CD4-positive, alpha-beta T cell treated with Interleukin-17A for 1 hour (primary cell): ENCODE measurements around the gene ZFAND3.

Source experiments
- DNase-seq: peaks from one replicate; pipeline ENCODE4 v3.0.0-alpha.2; 2020

ZFAND3 gene

DNA sequence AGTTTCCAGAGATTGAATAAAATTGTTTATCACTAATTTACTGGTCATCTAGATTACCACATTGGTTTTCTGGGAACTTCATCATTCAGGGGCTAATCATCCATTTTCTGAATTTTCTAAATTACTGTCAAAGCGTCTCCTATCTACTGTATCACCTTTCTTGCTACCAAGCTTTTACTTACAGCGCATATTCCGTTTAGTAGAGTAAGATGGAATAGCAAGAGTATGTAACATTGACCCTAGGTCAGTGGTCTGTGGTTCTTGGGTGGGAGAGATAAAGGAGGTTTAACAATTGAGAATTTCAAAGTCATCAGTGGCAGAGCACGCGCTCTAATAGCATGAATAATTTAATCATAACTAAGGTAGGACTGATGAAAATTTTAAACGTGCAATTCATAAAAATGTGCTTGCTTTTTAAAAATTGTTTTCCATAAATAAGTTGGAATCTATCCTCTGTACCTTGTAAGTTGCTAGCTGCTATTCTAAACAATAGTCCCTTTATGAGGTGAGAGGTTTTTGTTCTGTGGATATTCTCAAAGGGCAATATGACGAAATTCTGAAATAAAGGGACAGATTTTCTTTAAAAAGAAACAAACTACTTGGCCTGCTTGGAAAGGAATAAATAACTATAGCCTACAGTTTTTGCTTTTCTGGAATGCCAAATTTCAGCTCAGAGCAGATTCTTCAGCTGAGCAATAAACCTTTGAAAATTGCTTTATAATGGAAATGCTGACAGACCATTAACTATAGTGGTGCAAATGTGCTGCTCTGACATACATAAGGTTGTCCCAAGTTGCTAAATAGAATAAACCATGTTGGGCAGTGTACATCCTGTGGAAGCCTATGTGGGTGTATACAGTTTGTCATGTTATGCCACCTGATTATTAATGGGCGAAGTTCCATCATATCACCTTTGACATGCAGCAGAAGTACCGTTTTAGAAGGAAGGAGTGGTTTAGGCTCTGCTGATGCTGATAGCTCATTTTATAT, 84.1 kb downstream of the ZFAND3 start:
- no peak for DNase-seq

DNA sequence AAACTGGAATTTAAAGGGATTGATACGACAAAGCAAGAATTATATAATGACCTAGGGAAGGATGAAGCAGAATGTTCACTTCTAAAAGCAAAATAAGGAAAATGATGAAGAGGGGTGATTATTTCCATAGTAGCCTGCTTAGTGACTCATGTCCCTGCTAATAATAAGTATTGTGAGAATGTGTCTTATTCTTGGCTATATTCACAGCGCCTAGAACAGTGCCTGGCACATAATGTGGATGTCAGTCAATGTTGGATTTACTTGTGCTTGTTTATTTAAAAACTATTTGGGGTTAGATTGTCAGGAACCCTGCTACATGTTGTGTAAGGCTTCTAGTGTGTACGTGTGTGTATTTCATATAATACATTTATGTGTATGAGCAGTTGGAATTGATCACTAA, 85.1 kb downstream of the ZFAND3 start:
- DNase-seq: no peak

DNA sequence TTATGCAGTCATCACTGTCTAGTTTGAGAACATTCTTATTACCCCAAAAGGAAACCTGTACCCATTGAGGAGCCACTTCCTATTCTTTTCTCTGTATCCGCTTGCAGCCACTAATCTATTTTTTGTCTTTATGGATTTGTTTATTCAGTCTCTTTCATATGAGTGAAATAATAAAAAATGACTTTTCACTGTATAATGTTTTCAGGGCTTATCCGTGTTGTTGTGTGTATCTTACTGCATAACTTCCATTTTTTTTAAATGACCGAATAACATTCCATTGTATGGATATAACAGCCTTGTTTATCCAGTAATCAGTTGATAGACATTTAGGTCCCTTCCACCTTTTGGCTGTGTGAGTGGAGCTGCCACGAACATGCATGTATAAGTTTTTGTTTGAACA, 86.6 kb downstream of the ZFAND3 start:
- no peak for DNase-seq

DNA sequence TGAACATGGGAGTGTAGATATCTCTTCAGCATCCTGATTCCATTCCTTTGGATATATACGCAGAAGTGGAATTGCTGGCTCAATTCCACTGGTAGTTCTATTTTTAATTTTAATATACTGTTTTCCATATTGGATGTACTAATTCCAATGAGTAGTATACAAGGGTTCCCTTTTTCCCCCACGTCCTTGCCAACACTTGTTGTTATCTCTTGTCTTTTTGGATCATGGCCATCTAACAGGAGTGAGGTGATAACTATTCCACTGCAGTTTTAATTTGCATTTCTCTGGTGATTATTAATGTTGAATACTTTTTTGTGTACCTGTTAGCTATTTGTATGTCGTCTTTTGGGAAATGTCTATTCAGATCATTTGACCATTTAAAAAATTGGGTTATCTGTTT, 91.5 kb downstream of the ZFAND3 start:
- DNase-seq: no peak

DNA sequence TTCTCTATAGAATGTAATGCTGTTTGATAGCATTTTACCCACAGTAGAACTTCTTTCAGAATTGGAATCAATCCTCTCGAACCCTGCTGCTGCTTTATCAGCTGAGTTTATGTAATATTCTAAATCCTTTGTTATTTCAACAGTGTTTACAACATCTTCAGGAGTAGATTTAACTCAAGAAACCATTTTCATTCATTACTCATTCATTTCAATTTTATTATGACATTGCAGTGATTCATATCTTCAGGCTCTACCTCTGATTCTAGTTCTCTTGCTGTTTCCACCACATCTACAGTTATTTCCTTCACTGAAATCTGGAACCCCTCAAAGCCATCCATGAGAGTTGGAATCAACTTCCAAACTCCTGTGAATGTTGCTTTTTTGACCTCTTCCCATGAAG, 93.7 kb downstream of the ZFAND3 start:
- DNase-seq: no peak

DNA sequence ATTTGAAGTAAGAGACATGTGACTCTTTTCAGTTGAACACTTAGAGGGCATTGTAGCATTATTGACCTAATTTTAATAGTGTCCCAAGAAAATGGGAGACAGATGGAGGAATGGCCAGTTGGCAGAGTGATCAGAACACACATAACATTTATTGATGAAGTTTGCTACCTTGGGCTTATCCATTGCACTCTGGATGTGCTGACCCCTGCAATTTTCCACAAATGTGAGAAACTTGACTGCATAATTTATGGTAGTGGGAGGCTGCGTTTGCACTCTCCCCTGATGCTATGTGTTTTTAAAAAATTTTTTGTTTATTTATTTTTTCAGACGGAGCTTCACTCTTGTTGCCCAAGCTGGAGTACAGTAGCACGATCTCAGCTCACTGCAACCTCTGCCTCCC, 95.9 kb downstream of the ZFAND3 start:
- no peak for DNase-seq

DNA sequence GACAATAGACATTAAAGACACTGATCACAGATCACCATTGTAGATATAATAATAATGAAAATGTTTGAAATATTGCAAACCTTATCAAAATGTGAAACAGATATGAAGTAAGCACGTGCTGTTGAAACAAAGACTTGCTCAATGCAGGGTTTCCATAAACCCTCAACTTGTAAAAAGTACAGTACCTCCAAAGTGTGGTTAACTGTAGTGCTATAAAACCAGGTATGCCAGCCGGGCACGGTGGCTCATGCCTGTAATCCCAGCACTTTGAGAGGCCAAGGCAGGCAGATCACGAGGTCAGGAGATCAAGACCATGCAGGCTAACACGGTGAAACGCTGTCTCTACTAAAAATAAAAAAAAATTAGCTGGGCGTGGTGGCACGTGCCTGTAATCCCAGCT, 96.6 kb downstream of the ZFAND3 start:
- no peak for DNase-seq

DNA sequence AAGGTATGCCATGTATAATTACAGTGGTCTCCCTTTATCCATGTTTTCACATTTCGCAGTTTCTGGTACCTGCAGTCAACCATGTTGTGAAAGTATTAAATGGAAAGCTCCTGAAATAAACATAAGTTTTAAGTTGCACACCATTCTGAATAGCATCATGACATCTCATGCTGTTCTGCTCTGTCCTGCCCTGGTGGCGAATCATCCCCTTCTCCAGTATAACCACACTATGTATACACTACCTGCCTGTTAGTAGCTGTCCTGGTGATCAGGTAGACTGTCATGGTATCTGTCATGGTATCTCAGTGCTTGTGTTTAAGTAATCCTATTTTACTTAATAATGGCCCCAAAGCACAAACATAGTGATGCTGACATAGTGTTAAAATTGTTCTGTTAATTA, 97.1 kb downstream of the ZFAND3 start:
- DNase-seq: no peak

DNA sequence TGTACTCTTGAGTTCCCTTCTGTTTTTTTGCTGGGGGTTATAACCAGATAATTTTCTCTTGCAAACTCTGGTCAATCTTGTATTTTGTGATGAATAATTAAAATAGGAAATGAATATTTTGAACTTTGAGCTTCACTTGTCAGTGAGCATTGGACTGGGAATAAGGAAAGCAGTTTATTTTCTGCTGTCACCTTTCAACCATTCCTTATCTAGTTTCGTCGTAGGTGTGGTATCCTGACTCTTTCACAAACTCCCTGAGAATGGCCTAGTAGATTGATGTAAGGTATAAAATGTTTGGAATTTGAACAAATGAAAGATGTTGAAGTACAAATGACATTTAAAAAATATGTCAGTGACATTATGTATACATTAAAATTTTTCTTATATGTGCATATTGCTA, 98.0 kb downstream of the ZFAND3 start:
- no peak for DNase-seq

DNA sequence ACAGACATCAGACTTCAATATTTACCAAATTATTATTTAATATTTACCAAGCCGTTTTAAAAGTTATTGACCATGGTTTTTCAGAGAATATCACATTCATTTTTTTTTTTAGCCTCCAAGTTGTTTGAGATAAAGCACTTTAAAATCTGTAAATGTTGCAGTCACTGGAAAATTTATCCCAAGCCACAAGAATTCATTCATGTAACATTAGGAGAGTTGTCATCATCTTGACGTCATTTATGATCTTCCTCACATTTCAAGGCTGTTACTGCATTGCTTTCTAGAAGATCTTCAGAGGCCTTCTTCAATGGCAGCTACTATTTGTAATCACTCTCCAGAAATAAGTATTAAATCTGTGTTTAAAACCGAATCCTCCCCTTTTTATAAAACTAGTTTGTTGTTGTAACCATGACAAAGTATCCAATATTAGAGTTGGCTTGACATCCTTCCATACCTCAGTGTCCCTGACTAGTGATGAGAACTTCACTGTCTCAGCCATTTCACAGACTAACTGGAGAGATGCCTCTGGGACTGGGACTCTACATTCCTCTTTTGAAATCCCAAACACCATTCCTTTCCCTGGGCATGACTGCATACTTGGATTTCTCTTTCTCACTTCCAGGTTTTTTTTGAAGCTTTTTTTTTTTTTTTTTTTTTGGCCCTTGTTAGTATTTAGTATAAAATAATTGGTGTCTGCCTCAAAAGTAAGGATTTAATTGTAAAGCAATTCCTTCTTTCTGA, 100.1 kb downstream of the ZFAND3 start:
- no peak for DNase-seq

DNA sequence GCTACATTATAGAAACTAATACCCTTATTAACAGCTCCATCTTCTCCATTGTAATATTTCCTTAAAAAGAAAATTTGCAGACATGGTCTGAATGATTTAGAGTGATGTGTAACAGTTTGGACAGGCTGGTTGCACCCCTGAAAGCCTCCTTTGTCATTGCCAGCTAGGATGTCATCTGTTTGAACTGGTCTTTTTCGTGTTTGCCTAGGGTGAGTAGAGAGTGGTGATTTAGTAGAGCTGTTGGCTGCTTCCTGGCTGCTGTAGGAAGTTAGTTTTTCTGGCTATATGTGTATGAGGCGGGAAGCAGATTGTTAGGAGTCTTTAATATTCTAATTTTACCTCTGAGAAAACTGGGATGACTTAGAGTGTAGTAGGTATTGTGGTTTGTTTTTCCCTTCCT, 101.1 kb downstream of the ZFAND3 start:
- no peak for DNase-seq

DNA sequence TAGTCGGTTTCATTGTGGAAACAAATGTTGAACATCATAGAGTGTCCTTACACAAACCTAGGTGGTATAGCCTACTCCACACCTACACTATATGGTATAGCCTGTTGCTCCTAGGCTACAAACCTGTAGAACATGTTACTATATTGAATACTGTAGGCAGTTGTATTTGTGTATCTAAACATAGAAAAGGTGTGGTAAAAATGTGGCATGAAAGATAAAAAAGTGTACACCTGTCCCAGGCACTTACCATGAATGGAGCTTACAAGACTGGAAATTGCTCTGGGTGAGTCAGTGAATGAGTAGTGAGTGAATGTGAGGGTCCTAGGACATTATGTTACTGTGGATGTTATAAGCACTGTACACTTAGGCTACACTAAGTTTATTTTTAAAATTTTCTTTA, 103.0 kb downstream of the ZFAND3 start:
- DNase-seq: no peak

DNA sequence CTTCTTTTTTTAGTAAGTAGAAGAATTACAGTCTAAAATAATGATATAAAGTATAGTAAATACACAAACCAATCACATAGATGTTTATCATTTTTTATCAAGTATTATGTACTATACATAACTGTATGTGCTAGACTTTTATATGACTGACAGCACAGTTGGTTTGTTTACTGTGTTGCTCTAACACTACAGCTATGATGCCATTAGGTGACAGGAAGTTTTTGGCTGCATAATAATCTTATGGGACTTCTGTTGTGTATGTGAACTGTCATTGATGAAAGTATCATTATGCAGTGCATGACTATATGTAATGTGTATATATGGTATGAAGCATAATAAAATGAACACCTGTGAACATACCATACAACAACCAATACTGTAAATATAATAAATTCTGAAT, 104.0 kb downstream of the ZFAND3 start:
- no peak for DNase-seq

DNA sequence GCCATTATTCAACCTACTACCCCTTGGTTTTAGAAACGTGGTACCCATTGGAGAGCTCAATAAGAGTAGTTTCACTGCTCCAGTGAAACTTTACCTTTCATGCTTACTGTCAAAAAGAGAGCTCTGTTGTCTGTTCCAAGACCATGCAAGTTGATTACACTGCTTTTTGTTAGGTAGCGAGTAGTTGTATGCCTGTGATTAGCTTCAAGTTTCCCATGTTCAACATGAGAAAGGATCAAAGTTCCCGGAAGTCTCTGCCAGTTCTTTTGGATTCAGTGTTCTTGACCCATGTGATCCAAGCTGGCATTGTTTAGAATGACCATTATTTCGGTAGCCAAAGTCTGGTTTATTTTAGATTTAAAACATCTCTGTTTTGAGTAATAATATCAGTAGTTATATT, 107.1 kb downstream of the ZFAND3 start:
- no peak for DNase-seq

DNA sequence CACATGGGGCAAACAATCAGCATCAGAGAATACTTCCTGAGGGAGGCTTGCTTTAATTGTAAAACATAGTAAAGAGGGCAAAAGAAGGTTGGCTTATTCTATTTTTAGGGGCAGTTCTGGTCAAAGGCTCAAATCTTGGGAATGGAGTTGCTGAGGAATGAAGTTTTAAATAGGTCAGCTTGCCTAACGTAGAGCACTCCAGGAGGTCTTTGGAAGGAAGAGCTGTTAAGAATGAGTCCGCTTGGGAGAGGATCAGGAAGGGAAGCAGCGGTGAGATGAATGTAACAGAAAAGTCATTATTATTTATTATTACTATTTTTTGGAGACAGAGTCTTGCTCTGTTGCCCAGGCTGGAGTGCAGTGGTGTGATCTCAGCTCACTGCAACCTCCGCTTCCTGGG, 108.7 kb downstream of the ZFAND3 start:
- no peak for DNase-seq

DNA sequence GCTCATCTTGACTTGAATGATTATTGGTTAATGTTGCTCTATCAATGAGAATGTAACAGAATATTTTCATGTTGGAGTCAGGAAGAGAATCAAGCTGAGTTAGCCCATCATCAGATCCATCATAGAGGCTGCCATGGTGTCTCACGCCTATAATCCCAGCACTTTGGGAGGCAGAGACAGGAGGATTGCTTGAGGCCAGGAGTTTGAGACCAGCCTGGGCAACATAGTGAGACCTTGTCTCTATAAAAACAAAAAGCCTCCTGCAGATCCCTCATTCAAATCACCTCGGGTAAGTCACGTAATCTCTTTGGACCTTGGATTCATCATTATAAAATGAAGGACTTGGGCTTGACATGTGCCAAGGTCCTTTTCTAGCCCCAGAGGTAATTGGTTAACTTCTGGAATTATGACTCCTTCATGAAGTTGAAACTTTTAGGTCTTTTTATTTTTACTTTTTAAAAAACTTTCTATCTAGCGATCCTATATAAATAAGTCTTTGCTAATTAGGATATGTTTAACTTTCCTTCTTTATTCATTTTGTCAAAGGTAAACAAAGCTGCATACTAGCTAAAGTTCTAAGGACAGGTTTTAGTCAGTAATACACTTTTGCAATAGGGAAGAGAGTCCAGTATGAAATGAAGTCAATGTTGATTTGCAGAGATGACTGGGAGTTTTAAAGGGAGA, 110.9 kb downstream of the ZFAND3 start:
- no peak for DNase-seq

DNA sequence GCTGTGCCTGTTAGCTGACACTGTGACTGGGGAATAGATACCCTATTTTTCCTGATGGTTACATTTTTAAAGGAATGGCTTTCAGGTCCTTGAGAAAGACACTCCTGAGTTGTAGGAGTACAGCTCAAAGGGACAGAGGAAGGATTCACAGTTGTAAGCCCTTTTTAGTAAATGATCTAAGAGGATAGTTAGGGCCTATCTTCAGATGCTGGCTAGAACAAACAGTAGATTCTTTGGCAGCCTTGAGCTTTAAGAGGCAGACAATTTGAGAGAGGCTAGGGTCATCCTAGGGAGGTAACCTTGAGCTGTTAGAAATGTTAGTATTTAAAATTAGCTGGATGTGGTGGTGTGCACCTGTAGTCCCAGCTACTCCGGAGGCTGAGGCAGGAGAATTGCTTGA, 111.5 kb downstream of the ZFAND3 start:
- no peak for DNase-seq

DNA sequence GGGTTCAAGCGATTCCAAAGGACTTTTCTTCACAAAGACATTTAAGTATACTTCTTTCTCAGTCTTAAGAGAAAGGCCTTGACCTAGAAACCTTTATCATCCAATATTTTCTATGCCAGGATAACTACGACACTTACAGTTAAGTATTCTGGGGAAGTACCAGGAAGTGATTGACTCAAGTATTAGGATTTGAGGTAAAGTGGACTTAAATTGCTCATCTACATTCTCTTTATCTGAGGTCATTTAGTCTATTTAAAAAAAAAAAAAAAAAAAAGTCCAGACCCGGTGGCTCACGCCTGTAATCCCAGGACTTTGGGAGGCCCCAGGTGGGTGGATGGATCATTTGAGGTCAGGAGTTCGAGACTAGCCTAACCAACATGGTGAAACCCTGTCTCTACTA, 114.7 kb downstream of the ZFAND3 start:
- no peak for DNase-seq

DNA sequence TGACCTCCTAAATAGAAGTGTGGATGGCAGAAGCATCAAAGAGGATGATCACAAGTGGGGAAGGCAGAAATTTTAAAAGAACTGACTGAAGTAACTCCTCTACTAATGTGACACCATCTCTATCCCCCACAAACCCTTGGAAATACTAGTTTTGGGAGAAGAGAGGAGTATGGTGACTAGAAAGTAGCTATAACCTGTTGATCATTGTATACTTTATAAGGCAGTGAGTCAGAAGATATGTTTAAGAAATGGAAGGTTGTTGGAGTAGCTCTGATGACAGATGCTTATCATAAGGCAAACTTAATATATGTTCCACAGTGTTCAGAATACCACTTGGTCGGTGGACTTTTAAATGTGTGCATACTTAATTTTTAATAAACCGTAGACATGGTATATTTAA, 116.6 kb downstream of the ZFAND3 start:
- DNase-seq: no peak

DNA sequence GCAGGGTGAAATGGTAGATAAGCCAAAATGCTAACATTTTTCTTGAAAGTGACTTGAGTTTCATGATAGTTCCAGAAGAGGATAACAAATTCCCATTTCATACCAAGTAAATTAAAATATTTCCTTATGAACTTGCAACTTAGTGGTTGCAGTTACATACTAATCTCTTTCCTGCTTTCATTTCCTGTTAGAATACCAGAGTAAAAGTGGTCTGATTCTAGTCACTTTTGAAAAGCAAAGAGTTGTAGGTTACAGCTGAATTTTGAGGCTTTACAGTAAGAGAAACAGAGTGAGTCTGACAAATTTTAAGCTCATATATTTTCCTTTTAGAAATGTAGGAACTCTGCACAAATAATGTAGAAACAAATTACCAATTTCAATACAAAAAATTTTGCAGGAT, 117.4 kb downstream of the ZFAND3 start:
- DNase-seq: no peak

DNA sequence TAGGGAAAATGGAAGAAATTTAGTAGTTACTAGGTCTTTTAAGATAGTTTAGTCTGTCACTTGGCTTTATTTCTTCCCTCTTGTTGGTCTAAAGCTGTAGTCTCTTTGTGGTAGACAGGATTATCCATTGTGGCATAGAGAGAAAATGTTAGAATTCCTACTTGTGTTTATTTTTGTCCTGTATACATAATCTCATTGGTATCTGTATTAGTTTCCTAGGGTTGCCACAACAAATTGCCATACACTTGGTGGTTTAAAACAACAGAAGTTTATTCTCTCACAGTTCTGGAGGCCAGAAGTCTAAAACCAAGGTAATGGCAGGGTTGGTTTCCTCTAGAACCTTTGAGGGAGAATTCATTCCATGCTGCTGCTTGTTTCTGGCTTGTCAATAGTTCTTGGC, 119.4 kb downstream of the ZFAND3 start:
- DNase-seq: no peak

DNA sequence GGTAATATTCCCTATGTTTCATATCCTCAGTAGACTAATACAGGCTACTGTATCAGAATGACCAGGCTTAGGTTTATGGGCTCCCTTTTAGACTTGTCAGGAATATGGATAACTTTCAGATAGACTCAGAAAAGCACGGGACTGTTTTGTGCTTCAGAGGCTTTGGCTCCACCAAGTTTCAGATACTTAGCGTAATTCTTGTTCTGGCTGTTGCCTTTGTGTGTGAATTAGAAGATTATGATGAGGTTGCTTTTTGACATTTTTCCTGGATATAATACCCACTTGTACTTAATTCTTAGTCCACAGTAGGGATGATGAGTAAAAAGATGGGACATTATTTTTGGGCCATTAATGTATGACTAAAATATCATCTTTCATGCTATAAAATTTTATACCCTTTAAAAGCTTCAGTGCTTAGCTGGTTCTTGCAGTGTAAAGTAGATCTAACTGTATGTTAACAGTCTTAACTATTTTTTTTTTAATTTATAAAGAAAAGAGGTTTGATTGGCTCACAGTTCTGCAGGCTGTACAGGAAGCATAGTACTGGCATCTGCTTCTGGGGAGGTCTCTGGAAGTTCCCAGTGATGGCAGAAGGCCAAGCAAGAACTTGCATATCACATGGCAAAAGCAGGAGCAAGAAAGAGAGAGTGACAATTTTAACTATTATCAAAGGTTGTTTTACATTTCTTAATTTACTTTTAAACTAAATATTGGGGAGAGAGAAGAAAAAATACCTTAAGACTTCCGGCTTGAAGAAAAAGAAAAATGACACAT, 120.7 kb downstream of the ZFAND3 start:
- no peak for DNase-seq

DNA sequence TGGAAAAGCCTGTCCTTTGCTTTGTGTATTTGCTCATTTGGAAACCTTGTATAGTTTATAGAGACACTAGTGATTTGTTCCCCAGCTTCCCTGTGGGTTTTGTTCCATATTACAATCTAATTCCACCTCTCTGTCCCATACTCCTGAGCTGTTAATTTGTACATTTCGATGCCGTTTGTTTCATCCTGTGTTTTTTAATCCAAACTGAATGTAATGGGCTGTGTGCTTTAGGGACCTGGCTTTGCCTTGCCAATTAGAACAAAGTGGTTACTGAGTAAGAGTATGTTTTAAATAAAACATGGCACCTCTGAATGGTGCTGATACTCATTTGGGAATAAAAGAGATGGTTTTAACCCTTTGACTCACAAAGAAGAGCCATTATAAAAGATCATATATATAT, 122.3 kb downstream of the ZFAND3 start:
- no peak for DNase-seq
